ENCODE measurements around the gene PRKAR2B. TPM values are rescaled to one million over a fixed set of nuclear protein-coding genes. Genes with fewer than 3 reads are reported as not detected.

Gene PRKAR2B
- total RNA-seq, 1 experiment from 2014 or later = 6.2 TPM

DNA sequence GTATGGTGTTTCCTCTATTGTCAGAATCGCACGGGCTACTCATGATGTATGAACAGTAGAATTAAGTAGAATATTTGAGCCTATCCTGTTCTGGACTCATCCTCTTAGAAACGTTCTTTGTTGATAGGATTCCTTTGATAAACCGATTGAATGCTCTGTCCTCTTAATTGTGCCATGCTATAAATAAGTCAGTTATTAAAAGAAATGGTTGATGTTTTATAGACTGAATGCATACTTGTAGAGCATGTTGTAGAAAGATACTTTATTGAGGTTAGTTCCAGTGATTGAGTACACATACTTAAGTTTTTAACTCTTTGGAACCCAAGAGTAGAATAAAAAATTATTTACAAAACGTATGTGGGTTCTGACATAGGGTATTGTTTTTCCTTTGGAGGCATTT, 69.4 kb downstream of the PRKAR2B start:
- H3K4me3 ChIP-seq = no peak overlapping the region
- no peak for DNase-seq (ENCODE audit: low read depth in 1 of 2, low spot score in 2 of 2)
- no peak overlapping the region for H3K27ac ChIP-seq
- peaks cover 15% of the 10 kb centered on the region for H3K4me1 ChIP-seq (replicated peaks)
- H3K9me3 ChIP-seq (replicated peaks) = no peaks in the 10 kb centered on the region
- H3K27me3 ChIP-seq (replicated peaks) = no peaks in the 10 kb centered on the region; the same call in 1 of the 2 replicates
- no peaks in the 10 kb centered on the region for H3K36me3 ChIP-seq

DNA sequence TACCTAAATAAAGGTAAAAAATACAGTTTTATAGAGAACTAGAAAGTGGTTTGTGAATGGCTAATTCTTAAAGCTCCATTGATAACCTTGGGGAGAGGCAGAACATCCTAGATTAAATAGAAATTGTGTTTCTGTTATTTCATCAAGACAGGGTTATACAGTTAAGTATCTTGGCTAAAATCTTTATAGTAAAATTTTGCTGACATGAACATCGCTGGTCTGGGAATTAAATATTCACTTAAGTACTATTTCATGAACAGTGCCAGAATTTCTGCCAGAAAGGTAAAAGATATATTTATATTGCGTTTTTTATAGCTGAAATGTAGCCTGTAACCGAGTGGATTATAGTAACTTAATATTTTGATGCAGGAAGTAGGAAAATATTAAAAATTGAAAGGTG, 70.6 kb downstream of the PRKAR2B start:
- Histone ChIP-seq H3K4me3 (no peak overlapping the region), H3K36me3 (no peaks in the 10 kb centered on the region), H3K9me3 (replicated peaks) (no peaks in the 10 kb centered on the region), H3K4me1 (replicated peaks) (peaks cover 15% of the 10 kb centered on the region), H3K27ac (no peak overlapping the region), H3K27me3 (replicated peaks) (no peaks in the 10 kb centered on the region; the same call in 1 of the 2 replicates)
- no peak for DNase-seq (ENCODE audit: low read depth in 1 of 2, low spot score in 2 of 2)

DNA sequence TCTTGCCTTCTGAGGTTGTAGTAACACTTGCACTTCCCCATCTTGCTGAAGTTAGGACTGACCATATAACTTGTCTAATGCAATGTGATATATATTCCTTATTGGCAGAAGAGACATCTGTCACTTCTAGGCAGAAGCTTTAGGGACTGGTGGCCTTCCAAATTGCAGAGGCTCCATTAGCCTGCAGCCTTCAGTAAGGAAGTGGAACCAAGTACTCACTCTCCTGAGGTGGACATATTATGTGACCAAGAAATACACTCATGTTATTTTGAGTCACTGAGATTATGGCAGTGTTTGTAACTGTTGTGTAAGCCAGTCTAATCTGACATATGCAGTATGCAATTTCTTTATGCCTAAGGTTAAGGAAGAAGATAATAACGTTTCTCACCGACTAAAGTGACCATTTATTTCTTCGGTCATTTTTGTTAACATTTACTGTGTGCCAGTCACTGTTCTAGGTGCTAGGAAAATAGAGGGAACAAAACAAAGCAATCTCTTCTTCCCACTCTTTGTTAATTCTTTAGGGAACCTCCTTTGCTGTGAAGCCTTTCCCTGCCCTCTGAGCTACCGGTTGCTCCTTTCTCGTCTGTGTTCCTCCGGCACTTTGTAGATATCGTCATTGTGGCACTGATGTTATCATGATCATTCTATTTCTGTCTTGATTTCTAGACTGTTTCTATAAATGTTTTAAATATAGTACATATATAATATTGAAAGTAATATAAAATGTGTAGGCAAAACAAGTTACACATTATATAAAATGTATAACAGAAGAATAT, 71.4 kb downstream of the PRKAR2B start:
- H3K27me3 ChIP-seq (replicated peaks) = no peaks in the 10 kb centered on the region; the same call in 1 of the 2 replicates
- H3K4me1 ChIP-seq (replicated peaks) = peaks cover 15% of the 10 kb centered on the region
- DNase-seq (ENCODE audit: low read depth in 1 of 2, low spot score in 2 of 2) = no peak
- H3K36me3 ChIP-seq = no peaks in the 10 kb centered on the region
- no peak overlapping the region for H3K4me3 ChIP-seq
- H3K9me3 ChIP-seq (replicated peaks) = no peaks in the 10 kb centered on the region
- H3K27ac ChIP-seq = no peak overlapping the region

DNA sequence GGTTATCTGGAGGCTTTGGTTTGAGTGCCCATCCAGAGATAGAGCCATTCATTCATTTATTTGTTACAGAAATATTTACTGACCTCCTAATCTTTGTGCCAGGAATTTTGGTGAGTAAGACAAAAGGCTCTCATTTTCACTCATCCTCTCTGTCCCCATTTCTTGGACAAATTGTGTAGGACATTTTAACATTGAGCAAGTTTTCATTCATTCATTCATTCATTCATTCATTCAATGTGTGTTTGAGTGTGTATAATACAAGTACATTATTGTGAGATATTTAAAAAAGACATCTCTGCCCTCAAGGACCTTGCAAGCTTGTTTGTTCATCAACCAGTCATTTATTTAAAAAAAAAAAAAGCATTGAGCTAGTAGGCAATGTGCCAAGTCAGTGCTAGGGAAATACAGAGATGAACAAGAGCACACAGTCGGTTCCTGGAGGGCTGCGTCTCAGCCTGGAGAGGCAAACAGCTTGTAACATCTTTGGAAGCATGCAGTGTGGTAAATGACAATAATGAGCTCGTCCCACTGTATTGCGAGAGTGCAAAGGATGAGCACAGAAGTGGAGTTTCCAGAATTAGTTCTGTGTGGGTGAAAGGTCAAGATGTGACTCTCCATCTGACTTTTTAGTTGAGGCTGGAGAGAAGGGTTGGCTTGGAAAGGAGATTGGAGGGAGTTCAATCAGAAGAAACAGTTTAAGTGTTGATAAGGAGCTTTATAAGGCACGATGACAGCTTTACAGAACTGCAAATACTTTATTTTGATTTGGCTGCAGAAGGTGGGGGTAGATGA, 73.8 kb downstream of the PRKAR2B start:
- peak in 1 of 2 experiments; percentile 3 for DNase-seq (ENCODE audit: low read depth in 1 of 2, low spot score in 2 of 2)
- Histone ChIP-seq H3K27me3 (replicated peaks) (no peaks in the 10 kb centered on the region), H3K4me1 (replicated peaks) (peaks cover 26% of the 10 kb centered on the region), H3K27ac (no peak overlapping the region), H3K9me3 (replicated peaks) (no peaks in the 10 kb centered on the region), H3K36me3 (no peaks in the 10 kb centered on the region), H3K4me3 (no peak overlapping the region)

DNA sequence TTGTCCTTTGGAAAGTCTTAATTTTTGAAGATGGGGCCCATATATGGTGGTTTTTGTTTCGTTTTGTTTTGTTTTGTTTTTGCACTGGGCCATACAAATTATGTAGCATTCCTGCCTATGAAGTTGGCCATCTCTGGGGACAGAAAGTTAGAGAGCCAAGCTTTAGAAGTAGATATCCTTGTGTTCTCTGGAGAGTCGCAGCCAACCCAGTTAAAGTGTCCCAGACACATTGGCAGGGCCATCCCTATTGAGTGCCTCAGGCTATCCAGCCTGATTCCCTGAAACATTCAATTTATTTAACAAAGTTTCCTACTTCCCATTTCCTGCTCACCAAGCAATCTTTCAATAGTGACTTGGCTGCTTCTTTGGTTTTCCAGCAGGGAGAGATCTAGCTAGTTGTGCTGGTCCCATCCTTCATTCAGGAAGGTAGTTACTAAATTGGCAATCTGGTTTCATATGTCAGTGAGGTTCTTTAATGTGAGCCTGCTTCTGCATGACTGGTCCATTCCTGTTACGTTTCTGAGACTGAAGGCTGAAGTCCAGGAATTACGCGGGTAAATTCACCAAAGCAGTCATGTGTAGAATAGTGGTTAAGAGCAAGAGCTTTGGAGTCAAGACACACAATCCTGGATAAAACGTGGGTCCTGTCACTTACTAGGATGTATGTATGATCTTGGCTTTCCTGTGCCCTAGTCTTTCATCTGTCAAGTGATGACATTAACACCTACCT, 75.0 kb downstream of the PRKAR2B start:
- DNase-seq (ENCODE audit: low read depth in 1 of 2, low spot score in 2 of 2) = no peak
- Histone ChIP-seq H3K4me1 (replicated peaks) (peaks cover 26% of the 10 kb centered on the region), H3K4me3 (no peak overlapping the region), H3K36me3 (no peaks in the 10 kb centered on the region), H3K27me3 (replicated peaks) (no peaks in the 10 kb centered on the region), H3K9me3 (replicated peaks) (no peaks in the 10 kb centered on the region), H3K27ac (no peak overlapping the region)

DNA sequence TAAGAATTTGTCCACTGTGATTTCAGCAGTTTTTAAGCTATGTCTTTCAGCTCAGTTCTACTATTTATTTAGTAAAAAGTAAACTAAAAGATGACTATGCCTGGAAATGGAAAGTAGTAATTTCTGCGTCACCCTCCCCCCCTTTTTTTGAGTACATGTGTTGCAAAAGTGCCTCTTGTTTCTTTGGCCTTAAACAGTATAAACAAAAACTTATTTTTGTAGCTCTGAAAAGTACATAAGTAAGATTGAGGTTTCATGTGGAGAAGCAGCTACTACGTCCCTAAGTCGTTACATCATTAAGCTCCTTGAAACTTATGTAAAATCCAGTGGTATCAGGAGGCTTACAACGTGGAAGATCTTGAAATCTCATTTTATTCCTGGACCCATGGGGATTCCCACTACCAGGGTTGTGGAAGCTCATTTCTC, 78.0 kb downstream of the PRKAR2B start:
- peaks cover 25% of the 10 kb centered on the region for H3K4me1 ChIP-seq (replicated peaks)
- H3K27me3 ChIP-seq (replicated peaks) = no peaks in the 10 kb centered on the region
- H3K4me3 ChIP-seq = no peak overlapping the region
- DNase-seq (ENCODE audit: low read depth in 1 of 2, low spot score in 2 of 2) = peak in 1 of 2 experiments; percentile 59
- H3K9me3 ChIP-seq (replicated peaks) = no peaks in the 10 kb centered on the region
- H3K36me3 ChIP-seq = no peaks in the 10 kb centered on the region
- peak overlapping the region; percentile 29 for H3K27ac ChIP-seq

DNA sequence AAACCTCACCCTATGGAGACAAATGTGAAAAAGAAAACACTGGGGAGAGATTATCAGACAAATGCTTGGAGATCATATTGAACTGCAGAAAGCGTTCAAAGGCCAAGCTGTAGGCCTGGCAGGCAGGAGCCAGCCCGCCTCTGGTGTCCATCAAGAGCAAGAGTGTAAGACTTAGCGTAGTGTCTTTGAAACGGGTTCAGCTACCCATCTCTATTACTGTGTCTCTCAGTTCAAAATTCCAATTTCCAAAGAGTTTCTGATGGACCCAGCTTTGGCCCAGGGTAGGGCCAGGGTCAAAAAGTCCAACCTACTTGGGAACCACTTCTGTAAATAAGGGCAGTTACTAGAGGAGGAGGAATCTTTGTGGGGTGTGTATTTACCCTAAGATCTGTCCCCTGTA, 78.9 kb downstream of the PRKAR2B start:
- no peaks in the 10 kb centered on the region for H3K27me3 ChIP-seq (replicated peaks)
- peaks cover 16% of the 10 kb centered on the region for H3K4me1 ChIP-seq (replicated peaks)
- DNase-seq (ENCODE audit: low read depth in 1 of 2, low spot score in 2 of 2) = no peak
- H3K4me3 ChIP-seq = no peak overlapping the region
- H3K36me3 ChIP-seq = no peaks in the 10 kb centered on the region
- no peaks in the 10 kb centered on the region for H3K9me3 ChIP-seq (replicated peaks)
- no peak overlapping the region for H3K27ac ChIP-seq

DNA sequence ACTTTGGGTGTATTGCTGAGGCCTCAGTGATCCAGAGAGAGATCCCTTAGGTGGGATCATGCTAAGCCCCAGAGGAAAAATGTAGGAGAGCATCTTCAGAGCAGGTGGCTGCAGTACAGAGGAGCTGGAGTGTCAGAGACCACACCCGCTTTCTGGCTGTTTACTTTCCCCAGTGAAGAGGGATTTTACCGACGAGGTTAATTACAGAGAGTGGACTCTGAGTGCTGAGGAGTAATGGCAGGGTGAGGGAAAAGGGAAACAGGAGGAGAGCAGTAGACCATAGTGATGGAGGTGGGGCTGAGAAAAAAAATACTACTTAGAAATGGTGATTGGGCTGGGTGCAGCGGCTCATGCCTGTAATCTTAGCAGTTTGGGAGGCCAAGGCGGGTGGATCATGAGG, 81.0 kb downstream of the PRKAR2B start:
- Histone ChIP-seq H3K36me3 (no peaks in the 10 kb centered on the region), H3K27me3 (replicated peaks) (no peaks in the 10 kb centered on the region), H3K4me1 (replicated peaks) (peaks cover 11% of the 10 kb centered on the region), H3K4me3 (no peak overlapping the region), H3K9me3 (replicated peaks) (no peaks in the 10 kb centered on the region), H3K27ac (no peak overlapping the region)
- no peak for DNase-seq (ENCODE audit: low read depth in 1 of 2, low spot score in 2 of 2)

DNA sequence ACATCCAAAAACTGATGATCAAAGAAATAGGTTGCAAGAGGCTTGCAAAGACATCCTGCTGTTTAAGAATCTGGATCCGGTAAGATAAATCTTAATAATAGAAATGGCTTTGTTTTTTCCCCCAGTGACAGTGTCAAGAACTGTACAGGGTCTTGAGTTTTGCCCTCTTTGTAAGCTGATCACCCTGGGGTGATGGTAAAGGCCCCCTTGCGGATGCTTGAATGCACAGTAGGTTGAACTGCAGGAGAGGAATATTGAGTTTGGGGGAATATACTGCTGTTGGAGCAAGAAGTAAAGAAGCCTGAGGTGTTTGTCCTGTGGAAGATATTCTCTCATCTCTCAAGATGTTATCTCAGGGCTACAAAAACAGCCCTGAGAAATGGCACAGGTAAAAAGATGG, 83.7 kb downstream of the PRKAR2B start:
- H3K9me3 ChIP-seq (replicated peaks) = no peaks in the 10 kb centered on the region
- no peaks in the 10 kb centered on the region; the same call in 1 of the 2 replicates for H3K27me3 ChIP-seq (replicated peaks)
- no peak for DNase-seq (ENCODE audit: low read depth in 1 of 2, low spot score in 2 of 2)
- H3K4me1 ChIP-seq (replicated peaks) = no peaks in the 10 kb centered on the region
- H3K36me3 ChIP-seq = no peaks in the 10 kb centered on the region
- H3K27ac ChIP-seq = no peak overlapping the region
- no peak overlapping the region for H3K4me3 ChIP-seq

DNA sequence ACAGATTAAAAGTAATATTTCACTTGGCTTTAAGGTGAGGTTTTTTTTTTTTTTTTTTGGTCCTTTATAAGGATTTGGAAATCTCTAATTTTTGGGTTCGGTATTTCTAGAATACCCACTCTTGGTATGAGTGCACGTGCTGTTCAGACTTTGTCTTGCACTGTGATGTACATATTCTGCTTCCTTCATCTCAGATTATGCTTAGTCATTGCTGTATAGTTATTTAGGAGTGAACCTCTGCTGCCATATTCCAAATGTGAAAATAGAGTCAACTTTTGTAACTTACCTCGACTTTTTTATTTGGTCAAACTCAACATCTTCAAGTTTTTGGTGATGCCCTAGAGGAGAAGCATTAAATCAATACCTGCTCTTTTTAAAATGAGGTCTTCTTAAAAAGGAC, 84.2 kb downstream of the PRKAR2B start:
- DNase-seq (ENCODE audit: low read depth in 1 of 2, low spot score in 2 of 2) = no peak
- H3K4me3 ChIP-seq = no peak overlapping the region
- no peaks in the 10 kb centered on the region; the same call in 1 of the 2 replicates for H3K27me3 ChIP-seq (replicated peaks)
- no peaks in the 10 kb centered on the region for H3K36me3 ChIP-seq
- no peak overlapping the region for H3K27ac ChIP-seq
- H3K4me1 ChIP-seq (replicated peaks) = no peaks in the 10 kb centered on the region
- no peaks in the 10 kb centered on the region for H3K9me3 ChIP-seq (replicated peaks)

DNA sequence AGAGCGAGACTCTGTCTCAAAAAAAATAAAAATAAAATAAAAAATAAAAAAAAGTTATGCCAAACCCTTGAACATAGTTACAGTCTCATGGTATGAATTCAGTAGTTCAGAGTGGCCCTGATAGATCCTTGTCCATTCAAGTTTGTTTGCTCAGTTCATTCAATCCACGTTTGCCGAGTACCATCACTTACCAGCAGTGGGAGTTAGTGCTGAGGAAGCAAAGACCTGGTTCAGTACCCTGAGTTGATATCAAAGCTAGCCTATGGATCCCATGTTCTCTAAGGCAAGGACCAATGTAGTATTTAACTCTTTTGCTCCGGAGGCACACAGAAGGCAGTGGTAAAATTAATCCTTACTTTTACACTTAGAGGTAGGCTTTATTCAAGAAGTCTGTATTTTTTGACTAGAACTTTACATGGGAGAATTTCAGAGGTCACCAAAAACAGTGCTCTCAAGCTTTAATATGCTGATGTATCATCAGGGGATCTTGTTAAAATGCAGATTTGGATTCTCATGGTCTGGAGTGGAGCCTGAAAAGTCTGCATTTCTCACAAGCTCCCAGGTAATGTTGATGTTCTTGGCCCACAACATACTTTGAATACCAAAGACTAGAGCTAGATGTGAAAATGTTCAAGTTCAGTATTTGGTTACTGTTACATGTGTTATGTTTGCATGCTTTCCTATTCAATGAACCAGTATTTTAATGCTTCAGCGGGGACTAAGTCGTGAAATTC, 86.1 kb downstream of the PRKAR2B start:
- H3K27ac ChIP-seq = no peak overlapping the region
- no peak for DNase-seq (ENCODE audit: low read depth in 1 of 2, low spot score in 2 of 2)
- no peaks in the 10 kb centered on the region for H3K36me3 ChIP-seq
- H3K4me1 ChIP-seq (replicated peaks) = no peaks in the 10 kb centered on the region
- no peak overlapping the region for H3K4me3 ChIP-seq
- H3K9me3 ChIP-seq (replicated peaks) = no peaks in the 10 kb centered on the region
- no peaks in the 10 kb centered on the region; the same call in 1 of the 2 replicates for H3K27me3 ChIP-seq (replicated peaks)

DNA sequence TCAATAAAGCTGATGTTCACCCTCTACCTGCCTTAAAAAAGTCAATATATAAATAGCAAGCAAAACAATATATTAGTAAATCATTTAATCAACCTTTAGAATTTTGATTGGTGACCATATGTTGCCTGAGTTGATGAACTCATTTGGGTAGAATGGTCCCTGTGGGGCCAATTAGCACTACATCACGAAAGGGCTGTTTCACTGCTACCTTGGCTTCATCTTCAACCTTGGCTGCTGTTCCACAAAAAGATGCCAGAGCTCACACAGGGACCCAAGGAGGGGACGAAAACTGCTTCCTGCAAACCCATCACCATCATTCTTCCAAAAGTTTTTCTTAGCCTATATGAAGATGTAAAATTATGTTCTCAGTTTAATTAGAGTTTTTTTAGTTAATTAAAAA, 88.9 kb downstream of the PRKAR2B start:
- Histone ChIP-seq H3K27me3 (replicated peaks) (no peaks in the 10 kb centered on the region; the same call in 1 of the 2 replicates), H3K4me1 (replicated peaks) (no peaks in the 10 kb centered on the region), H3K4me3 (no peak overlapping the region), H3K36me3 (no peaks in the 10 kb centered on the region), H3K9me3 (replicated peaks) (no peaks in the 10 kb centered on the region), H3K27ac (no peak overlapping the region)
- DNase-seq (ENCODE audit: low read depth in 1 of 2, low spot score in 2 of 2) = no peak

DNA sequence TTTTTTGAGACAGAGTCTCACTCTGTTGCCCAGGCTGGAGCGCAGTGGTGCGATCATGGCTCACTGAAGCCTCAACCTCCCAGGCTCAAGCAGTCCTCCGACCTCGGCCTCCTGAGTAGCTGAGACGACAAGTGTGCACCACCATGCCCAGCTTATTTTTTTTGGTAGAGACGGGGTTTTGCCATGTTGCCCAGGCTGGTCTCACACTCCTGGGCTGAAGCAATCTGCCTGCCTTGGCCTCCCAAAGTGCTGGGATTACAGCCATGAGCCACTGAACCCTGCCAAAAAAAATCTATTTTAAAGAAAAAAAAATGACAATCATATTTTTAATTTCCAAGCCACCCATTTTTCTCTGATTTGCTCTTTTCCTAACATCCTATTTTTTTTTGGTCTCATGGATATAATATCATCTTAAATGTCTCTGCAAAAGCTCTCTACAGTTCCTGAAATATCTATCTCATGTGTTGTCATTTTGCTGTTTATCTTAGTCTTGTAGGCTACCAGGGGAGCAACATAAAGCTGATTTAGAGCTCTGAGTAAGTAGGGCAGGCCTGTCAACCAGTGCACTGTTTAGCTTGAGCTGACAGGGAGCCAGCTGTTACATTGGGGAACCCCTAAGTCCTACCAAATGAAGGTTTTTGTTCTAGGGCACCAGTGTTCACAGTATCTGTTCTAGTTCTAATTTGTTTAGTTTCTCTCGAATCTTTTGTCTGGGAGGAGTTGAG, 94.4 kb downstream of the PRKAR2B start:
- H3K9me3 ChIP-seq (replicated peaks) = no peaks in the 10 kb centered on the region
- H3K36me3 ChIP-seq = no peaks in the 10 kb centered on the region
- no peak overlapping the region for H3K4me3 ChIP-seq
- H3K27ac ChIP-seq = no peak overlapping the region
- H3K27me3 ChIP-seq (replicated peaks) = no peaks in the 10 kb centered on the region
- H3K4me1 ChIP-seq (replicated peaks) = no peaks in the 10 kb centered on the region
- DNase-seq (ENCODE audit: low read depth in 1 of 2, low spot score in 2 of 2) = no peak
